ENCODE results near the gene KRT34.

KRT34 gene

GRCh38 chr17:41333098-41333497, 49.0 kb downstream of the KRT34 start:
- no peak for DNase-seq
- no peak for TF ChIP-seq CTCF (IDR thresholded peaks at IDR 0.05)
- H3K27me3 Mint-ChIP-seq (ENCODE audit: low read depth, poor library complexity): peaks cover 10% of the 10 kb centered on the region
- no peaks in the 10 kb centered on the region for H3K9me3 Mint-ChIP-seq
- no peak overlapping the region for H3K4me3 Mint-ChIP-seq
- H3K36me3 Mint-ChIP-seq (ENCODE audit: low read depth): no peaks in the 10 kb centered on the region
- peaks cover 8% of the 10 kb centered on the region for H3K4me1 Mint-ChIP-seq
- no peak overlapping the region for H3K27ac Mint-ChIP-seq

DNA sequence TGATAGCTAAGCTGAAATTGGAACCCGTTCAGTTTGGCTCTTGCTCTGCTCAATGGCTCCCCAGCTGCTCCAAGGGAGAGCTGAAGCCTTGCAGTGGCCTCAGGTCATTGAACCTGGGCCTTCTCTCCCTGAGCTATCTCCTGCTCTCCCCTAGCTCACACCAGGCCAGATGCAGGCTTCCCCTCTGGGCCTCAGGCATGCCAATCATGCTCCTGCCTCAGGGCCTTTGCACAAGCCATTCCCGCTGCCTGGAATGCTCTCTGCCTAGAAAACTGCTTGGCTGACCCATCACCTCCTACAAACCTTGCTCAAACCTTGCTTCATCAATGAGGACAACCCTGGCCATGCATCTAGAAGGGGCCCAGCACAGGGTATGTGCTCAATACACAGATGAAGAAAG, 49.9 kb downstream of the KRT34 start:
- no peaks in the 10 kb centered on the region for H3K36me3 Mint-ChIP-seq (ENCODE audit: low read depth)
- H3K4me1 Mint-ChIP-seq: peaks cover 8% of the 10 kb centered on the region
- no peak for TF ChIP-seq CTCF (IDR thresholded peaks at IDR 0.05)
- no peak overlapping the region for H3K4me3 Mint-ChIP-seq
- no peaks in the 10 kb centered on the region for H3K9me3 Mint-ChIP-seq
- peaks cover 10% of the 10 kb centered on the region for H3K27me3 Mint-ChIP-seq (ENCODE audit: low read depth, poor library complexity)
- DNase-seq: no peak
- no peak overlapping the region for H3K27ac Mint-ChIP-seq

GRCh38 chr17:41331606-41332005, 50.5 kb downstream of the KRT34 start:
- Mint-ChIP-seq H3K27ac (no peak overlapping the region), H3K4me3 (no peak overlapping the region), H3K9me3 (no peaks in the 10 kb centered on the region), H3K4me1 (peaks cover 8% of the 10 kb centered on the region), H3K36me3 (ENCODE audit: low read depth) (no peaks in the 10 kb centered on the region), H3K27me3 (ENCODE audit: low read depth, poor library complexity) (peaks cover 10% of the 10 kb centered on the region)
- DNase-seq: no peak
- no peak for TF ChIP-seq CTCF (IDR thresholded peaks at IDR 0.05)

- Mint-ChIP-seq H3K27ac (no peak overlapping the region), H3K4me1 (peaks cover 8% of the 10 kb centered on the region), H3K36me3 (ENCODE audit: low read depth) (no peaks in the 10 kb centered on the region)
Observed at GRCh38 chr17:41329279-41329948, 52.7 kb downstream of the KRT34 start.

DNA sequence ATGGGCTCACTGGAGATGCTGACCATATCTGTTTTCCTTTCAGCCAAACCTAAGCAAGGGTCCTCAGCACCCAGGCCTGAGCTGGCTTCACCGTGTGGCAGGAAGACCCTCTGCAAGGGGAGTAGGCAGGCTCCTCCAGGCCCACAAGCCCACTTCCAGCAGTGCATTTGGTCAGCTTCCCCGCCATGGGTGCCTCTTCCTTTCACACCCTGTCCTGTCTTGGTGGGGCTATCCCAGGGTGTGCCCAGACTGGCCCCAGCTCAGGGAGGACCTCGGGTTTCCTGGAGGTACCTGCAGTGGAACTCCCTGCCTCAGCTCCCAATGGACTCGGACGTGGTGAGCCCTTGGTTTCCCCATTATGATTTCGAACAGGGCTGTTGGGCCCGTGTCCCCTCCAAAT, 53.9 kb downstream of the KRT34 start:
- H3K27ac Mint-ChIP-seq: no peak overlapping the region
- no peak for DNase-seq
- H3K36me3 Mint-ChIP-seq (ENCODE audit: low read depth): no peaks in the 10 kb centered on the region

More at GRCh38 chr17:41329279-41329948, 52.7 kb downstream of the KRT34 start:
- H3K27me3 Mint-ChIP-seq (ENCODE audit: low read depth, poor library complexity): peaks cover 13% of the 10 kb centered on the region
- DNase-seq: peak; percentile 61
- H3K4me3 Mint-ChIP-seq: no peak overlapping the region
- H3K9me3 Mint-ChIP-seq: no peaks in the 10 kb centered on the region
- peak; percentile 72 for TF ChIP-seq CTCF (IDR thresholded peaks at IDR 0.05)

More for the DNA sequence above, 53.9 kb downstream of the KRT34 start:
- H3K4me3 Mint-ChIP-seq: no peak overlapping the region
- no peak for TF ChIP-seq CTCF (IDR thresholded peaks at IDR 0.05)
- H3K9me3 Mint-ChIP-seq: no peaks in the 10 kb centered on the region
- peaks cover 11% of the 10 kb centered on the region for H3K27me3 Mint-ChIP-seq (ENCODE audit: low read depth, poor library complexity)
- H3K4me1 Mint-ChIP-seq: peaks cover 1% of the 10 kb centered on the region
